ENCODE measurements around the gene P3H3. TPM values are rescaled to one million over a fixed set of nuclear protein-coding genes. Genes with fewer than 3 reads are reported as not detected.

The P3H3 gene
- total and polyA plus RNA-seq, 9 of the 15 experiments (the other 6 are each of a cell fraction or from before 2014, with no cell fraction given) = 0.03 to 15.0 (median 4.8) TPM

- TF ChIP-seq ZFP36 (IDR thresholded peaks at IDR 0.05; ENCODE audit: low read depth, low read length, partially characterized antibody) (no peak), YY1 (IDR thresholded peaks at IDR 0.05; ENCODE audit: borderline replicate concordance in 1 of 3, control insufficient read depth in 1 of 3, extremely low read depth in 1 of 3, insufficient read depth in 3 of 3, insufficient read length in 1 of 3, insufficient replicate concordance in 2 of 3, low read depth in 1 of 3, low read length in 2 of 3) (peak in 2 of 3 experiments; percentile 33 to 41), ZNF668 (CRISPR knock-in tag; IDR thresholded peaks at IDR 0.05) (no peak), NFATC3 (IDR thresholded peaks at IDR 0.05) (no peak), GABPA (tag; conservative IDR thresholded peaks at IDR 0.05; ENCODE audit: low read depth) (peak; percentile 86), ZFX (CRISPR knock-in tag; IDR thresholded peaks at IDR 0.05) (peak; percentile 49; the same call in 1 of the 2 replicates), HMGN3 (IDR thresholded peaks at IDR 0.05; ENCODE audit: borderline replicate concordance, extremely low read depth, insufficient read length, low read depth, low read length) (peak; percentile 87), SRSF1 (IDR thresholded peaks at IDR 0.05; ENCODE audit: low read depth, low read length) (no peak), ELF1 (tag; IDR thresholded peaks at IDR 0.05) (peak; percentile 60; the same call in 1 of the 2 replicates), MEF2D (tag; conservative IDR thresholded peaks at IDR 0.05; ENCODE audit: low read depth) (no peak), NONO (IDR thresholded peaks at IDR 0.05; ENCODE audit: low read depth in 2 of 2, low read length in 1 of 2) (0 out of 4 replicates have a peak, but pooled peaks of 1 of the 2 experiments have one; percentile 15), CCNT2 (IDR thresholded peaks at IDR 0.05; ENCODE audit: borderline replicate concordance, extremely low read depth, insufficient read length, low read depth, low read length) (peak; percentile 88)
- TF ChIP-seq, protein P1, sequence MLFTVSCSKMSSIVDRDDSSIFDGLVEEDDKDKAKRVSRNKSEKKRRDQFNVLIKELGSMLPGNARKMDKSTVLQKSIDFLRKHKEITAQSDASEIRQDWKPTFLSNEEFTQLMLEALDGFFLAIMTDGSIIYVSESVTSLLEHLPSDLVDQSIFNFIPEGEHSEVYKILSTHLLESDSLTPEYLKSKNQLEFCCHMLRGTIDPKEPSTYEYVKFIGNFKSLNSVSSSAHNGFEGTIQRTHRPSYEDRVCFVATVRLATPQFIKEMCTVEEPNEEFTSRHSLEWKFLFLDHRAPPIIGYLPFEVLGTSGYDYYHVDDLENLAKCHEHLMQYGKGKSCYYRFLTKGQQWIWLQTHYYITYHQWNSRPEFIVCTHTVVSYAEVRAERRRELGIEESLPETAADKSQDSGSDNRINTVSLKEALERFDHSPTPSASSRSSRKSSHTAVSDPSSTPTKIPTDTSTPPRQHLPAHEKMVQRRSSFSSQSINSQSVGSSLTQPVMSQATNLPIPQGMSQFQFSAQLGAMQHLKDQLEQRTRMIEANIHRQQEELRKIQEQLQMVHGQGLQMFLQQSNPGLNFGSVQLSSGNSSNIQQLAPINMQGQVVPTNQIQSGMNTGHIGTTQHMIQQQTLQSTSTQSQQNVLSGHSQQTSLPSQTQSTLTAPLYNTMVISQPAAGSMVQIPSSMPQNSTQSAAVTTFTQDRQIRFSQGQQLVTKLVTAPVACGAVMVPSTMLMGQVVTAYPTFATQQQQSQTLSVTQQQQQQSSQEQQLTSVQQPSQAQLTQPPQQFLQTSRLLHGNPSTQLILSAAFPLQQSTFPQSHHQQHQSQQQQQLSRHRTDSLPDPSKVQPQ (CRISPR knock-in tag; IDR thresholded peaks at IDR 0.05; ENCODE audit: borderline replicate concordance) = no peak
- TF ChIP-seq, protein P2, sequence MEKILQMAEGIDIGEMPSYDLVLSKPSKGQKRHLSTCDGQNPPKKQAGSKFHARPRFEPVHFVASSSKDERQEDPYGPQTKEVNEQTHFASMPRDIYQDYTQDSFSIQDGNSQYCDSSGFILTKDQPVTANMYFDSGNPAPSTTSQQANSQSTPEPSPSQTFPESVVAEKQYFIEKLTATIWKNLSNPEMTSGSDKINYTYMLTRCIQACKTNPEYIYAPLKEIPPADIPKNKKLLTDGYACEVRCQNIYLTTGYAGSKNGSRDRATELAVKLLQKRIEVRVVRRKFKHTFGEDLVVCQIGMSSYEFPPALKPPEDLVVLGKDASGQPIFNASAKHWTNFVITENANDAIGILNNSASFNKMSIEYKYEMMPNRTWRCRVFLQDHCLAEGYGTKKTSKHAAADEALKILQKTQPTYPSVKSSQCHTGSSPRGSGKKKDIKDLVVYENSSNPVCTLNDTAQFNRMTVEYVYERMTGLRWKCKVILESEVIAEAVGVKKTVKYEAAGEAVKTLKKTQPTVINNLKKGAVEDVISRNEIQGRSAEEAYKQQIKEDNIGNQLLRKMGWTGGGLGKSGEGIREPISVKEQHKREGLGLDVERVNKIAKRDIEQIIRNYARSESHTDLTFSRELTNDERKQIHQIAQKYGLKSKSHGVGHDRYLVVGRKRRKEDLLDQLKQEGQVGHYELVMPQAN (IDR thresholded peaks at IDR 0.05; ENCODE audit: borderline replicate concordance) = peak; percentile 10; the same call in 1 of the 2 replicates
- TF ChIP-seq, protein P3, sequence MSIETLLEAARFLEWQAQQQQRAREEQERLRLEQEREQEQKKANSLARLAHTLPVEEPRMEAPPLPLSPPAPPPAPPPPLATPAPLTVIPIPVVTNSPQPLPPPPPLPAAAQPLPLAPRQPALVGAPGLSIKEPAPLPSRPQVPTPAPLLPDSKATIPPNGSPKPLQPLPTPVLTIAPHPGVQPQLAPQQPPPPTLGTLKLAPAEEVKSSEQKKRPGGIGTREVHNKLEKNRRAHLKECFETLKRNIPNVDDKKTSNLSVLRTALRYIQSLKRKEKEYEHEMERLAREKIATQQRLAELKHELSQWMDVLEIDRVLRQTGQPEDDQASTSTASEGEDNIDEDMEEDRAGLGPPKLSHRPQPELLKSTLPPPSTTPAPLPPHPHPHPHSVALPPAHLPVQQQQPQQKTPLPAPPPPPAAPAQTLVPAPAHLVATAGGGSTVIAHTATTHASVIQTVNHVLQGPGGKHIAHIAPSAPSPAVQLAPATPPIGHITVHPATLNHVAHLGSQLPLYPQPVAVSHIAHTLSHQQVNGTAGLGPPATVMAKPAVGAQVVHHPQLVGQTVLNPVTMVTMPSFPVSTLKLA (conservative IDR thresholded peaks at IDR 0.05) = peak; percentile 29 to 60; a peak in 3 of 4 replicates
- TF ChIP-seq, protein P4, sequence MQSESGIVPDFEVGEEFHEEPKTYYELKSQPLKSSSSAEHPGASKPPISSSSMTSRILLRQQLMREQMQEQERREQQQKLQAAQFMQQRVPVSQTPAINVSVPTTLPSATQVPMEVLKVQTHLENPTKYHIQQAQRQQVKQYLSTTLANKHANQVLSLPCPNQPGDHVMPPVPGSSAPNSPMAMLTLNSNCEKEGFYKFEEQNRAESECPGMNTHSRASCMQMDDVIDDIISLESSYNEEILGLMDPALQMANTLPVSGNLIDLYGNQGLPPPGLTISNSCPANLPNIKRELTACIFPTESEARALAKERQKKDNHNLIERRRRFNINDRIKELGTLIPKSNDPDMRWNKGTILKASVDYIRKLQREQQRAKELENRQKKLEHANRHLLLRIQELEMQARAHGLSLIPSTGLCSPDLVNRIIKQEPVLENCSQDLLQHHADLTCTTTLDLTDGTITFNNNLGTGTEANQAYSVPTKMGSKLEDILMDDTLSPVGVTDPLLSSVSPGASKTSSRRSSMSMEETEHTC (IDR thresholded peaks at IDR 0.05) = no peak
These were observed 45.1 kb downstream of the P3H3 start, which contains the start of gene SPSB2 (continued) for GRCh38 chr12:6873094-6874014.

Data from K562 (cell line).